ENCODE data around the gene FGFRL1. TPM values are rescaled to one million over a fixed set of nuclear protein-coding genes. Genes with fewer than 3 reads are reported as not detected.
A peak's percentile ranks its signal among the peaks of the same experiment; 100 is the strongest.

FGFRL1 gene
- total and polyA plus RNA-seq, 2 donors from 2014 or later, result 22.0 to 25.5 TPM

DNA sequence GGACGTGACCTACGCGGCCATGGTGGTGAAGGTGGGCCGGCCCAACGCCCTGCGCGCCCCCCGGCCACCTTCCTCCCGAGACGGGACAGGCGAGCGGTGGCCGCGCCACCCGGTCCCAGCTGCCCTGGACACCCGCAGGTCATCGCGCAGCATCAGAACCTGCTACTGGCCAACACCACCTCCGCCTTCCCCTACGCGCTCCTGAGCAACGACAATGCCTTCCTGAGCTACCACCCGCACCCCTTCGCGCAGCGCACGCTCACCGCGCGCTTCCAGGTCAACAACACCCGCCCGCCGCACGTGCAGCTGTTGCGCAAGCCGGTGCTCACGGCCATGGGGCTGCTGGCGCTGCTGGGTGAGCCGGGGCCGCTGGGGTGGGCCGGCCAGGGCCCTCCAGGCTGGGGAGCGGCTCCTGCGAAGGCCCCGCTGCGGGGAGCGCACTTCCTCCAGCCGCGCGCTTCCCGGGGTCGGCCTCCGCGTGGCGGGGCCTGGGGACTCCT lies 9.2 kb upstream of the FGFRL1 start:
- DNase-seq (peak in 2 of 5 donors; percentile 43 to 51), FAIRE-seq (no peak)
- Histone ChIP-seq H3K27me3 (ENCODE audit: control insufficient read depth, insufficient read depth, low read length) (peaks cover 19% of the 10 kb centered on the region), H3K36me3 (ENCODE audit: control insufficient read depth in 2 of 3, insufficient read depth in 3 of 3, low read length in 3 of 3) (no peaks in the 10 kb centered on the region), H3K4me3 (ENCODE audit: low read length in 3 of 3) (no peak overlapping the region), H3K27ac (ENCODE audit: low read depth in 2 of 2, low read length in 2 of 2) (no peak overlapping the region), H3K9ac (ENCODE audit: low read length in 3 of 3) (no peak overlapping the region), H3K9me3 (ENCODE audit: control insufficient read depth in 2 of 3, insufficient read depth in 1 of 3, low read length in 3 of 3) (no peaks in the 10 kb centered on the region), H3K4me1 (ENCODE audit: control insufficient read depth in 2 of 3, insufficient read depth in 2 of 3, low read depth in 1 of 3, low read length in 3 of 3) (peaks cover 0 to 10% (median 5%) of the 10 kb centered on the region in 3 donors)
- no peak for TF ChIP-seq CTCF (IDR thresholded peaks at IDR 0.05; ENCODE audit: borderline replicate concordance, extremely low read depth, insufficient read depth)
- intact Hi-C loops (cut with DNase I), result no loop called here

GRCh38 chr4:1002631-1003251 lies 8.7 kb upstream of the FGFRL1 start:
- no peak overlapping the region for H3K9ac ChIP-seq (ENCODE audit: low read length in 3 of 3)
- no peak overlapping the region for H3K4me3 ChIP-seq (ENCODE audit: low read length in 3 of 3)
- no peak for FAIRE-seq
- DNase-seq, result no peak
- H3K4me1 ChIP-seq (ENCODE audit: control insufficient read depth in 2 of 3, insufficient read depth in 2 of 3, low read depth in 1 of 3, low read length in 3 of 3), result peaks cover 0 to 7% (median 5%) of the 10 kb centered on the region in 3 donors
- no peak overlapping the region for H3K27ac ChIP-seq (ENCODE audit: low read depth in 2 of 2, low read length in 2 of 2)
- peaks cover 18% of the 10 kb centered on the region for H3K27me3 ChIP-seq (ENCODE audit: control insufficient read depth, insufficient read depth, low read length)
- H3K36me3 ChIP-seq (ENCODE audit: control insufficient read depth in 2 of 3, insufficient read depth in 3 of 3, low read length in 3 of 3), result no peaks in the 10 kb centered on the region
- intact Hi-C loops (cut with DNase I), result no loop called here
- no peaks in the 10 kb centered on the region for H3K9me3 ChIP-seq (ENCODE audit: control insufficient read depth in 2 of 3, insufficient read depth in 1 of 3, low read length in 3 of 3)
- no peak for TF ChIP-seq CTCF (IDR thresholded peaks at IDR 0.05; ENCODE audit: borderline replicate concordance, extremely low read depth, insufficient read depth)

DNA sequence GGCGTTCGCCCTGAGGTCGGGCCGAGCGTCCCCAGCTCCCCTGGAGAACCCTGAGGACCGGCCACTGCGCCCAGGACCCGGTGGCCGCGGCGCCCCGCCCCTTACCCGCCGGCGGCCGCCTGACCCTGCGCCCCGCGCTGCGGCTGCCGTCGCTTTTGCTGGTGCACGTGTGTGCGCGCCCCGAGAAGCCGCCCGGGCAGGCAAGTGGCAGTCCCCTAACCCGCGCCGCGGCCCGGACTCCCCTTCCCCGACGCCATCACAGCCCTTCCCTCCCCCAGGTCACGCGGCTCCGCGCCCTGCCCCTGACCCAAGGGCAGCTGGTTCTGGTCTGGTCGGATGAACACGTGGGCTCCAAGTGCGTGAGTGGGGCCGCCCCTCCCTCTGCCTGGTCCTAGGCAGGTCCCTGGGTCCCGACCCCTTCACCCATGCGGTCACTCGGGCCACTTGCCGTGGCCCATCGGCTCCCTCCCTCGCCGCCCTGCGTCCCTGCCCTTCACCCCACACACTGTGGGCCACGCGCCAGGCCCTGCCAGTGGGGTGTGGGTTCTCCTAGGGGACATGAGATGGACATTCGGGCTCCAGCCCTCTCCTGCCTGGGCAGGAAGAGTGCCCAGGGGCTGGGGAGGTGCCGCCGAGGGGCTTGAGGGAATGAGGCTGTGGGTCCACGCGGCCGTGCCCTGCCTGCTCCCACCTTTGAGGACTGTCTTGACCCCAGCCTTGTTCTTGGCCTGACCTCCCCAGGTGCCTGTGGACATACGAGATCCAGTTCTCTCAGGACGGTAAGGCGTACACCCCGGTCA lies 8.0 kb upstream of the FGFRL1 start:
- H3K4me3 ChIP-seq (ENCODE audit: low read length in 3 of 3), result no peak overlapping the region
- peaks cover 0 to 6% (median 0%) of the 10 kb centered on the region in 3 donors for H3K4me1 ChIP-seq (ENCODE audit: control insufficient read depth in 2 of 3, insufficient read depth in 2 of 3, low read depth in 1 of 3, low read length in 3 of 3)
- intact Hi-C loops (cut with DNase I), result no loop called here
- H3K36me3 ChIP-seq (ENCODE audit: control insufficient read depth in 2 of 3, insufficient read depth in 3 of 3, low read length in 3 of 3), result no peaks in the 10 kb centered on the region
- no peak overlapping the region for H3K27ac ChIP-seq (ENCODE audit: low read depth in 2 of 2, low read length in 2 of 2)
- H3K9me3 ChIP-seq (ENCODE audit: control insufficient read depth in 2 of 3, insufficient read depth in 1 of 3, low read length in 3 of 3), result no peaks in the 10 kb centered on the region
- H3K27me3 ChIP-seq (ENCODE audit: control insufficient read depth, insufficient read depth, low read length), result peaks cover 12% of the 10 kb centered on the region
- FAIRE-seq (no peak), DNase-seq (no peak)
- no peak overlapping the region for H3K9ac ChIP-seq (ENCODE audit: low read length in 3 of 3)
- TF ChIP-seq CTCF (IDR thresholded peaks at IDR 0.05; ENCODE audit: borderline replicate concordance, extremely low read depth, insufficient read depth), result no peak
